Chondrocyte (in vitro differentiated cells): Measurements from ENCODE around the gene TEPSIN. TPM values are rescaled to one million over a fixed set of nuclear protein-coding genes. Genes with fewer than 3 reads are reported as not detected.

Experiments
- DNase-seq: peaks from one replicate; pipeline ENCODE4 v3.0.0; 2021; ENCODE audit warnings: mixed read lengths, low spot score
- H3K27ac Mint-ChIP-seq: one replicate; pipeline ENCODE4 v1.8.0; 2021; ENCODE audit warnings: mild to moderate bottlenecking, moderate library complexity, mixed read lengths; ENCODE audit not compliant: unreplicated experiment
- H3K27me3 Mint-ChIP-seq: 2 replicates; pipeline ENCODE4 v1.8.0; 2021; ENCODE audit warnings: low read depth, mixed read lengths
- H3K36me3 Mint-ChIP-seq: 2 replicates; pipeline ENCODE4 v1.8.0; 2021; ENCODE audit warnings: low read depth, mixed read lengths
- H3K4me1 Mint-ChIP-seq: 2 replicates; pipeline ENCODE4 v1.8.0; 2021; ENCODE audit warnings: low read depth, mild to moderate bottlenecking, mixed read lengths
- H3K4me3 Mint-ChIP-seq: one replicate; pipeline ENCODE4 v1.8.0; 2021; ENCODE audit warnings: mild to moderate bottlenecking, moderate library complexity, mixed read lengths; ENCODE audit not compliant: unreplicated experiment
- H3K9me3 Mint-ChIP-seq: 2 replicates; pipeline ENCODE4 v1.8.0; 2021; ENCODE audit warnings: low read depth, mixed read lengths
- CTCF ChIP-seq: fragments of 200-600 bp; sonication (generic); IDR thresholded peaks from 2 replicates; pipeline ENCODE4 v1.5.0; 2021; ENCODE audit warnings: antibody characterized with exemption, mild to moderate bottlenecking, moderate library complexity
- total RNA-seq: library from RNA; stranded (reverse); gene quantifications from 3 replicates; pipeline ENCODE4 v1.2.1, GENCODE V29; 2021

Gene TEPSIN
- total RNA-seq, 1 donor from 2014 or later = 27.1 TPM

GRCh38 chr17:81240761-81241160 lies 1.9 kb upstream of the TEPSIN start:
- Mint-ChIP-seq H3K4me3 (peak overlapping the region; percentile 91), H3K27ac (no peak overlapping the region), H3K9me3 (no peaks in the 10 kb centered on the region), H3K27me3 (no peaks in the 10 kb centered on the region), H3K36me3 (peaks cover 1% of the 10 kb centered on the region), H3K4me1 (peaks cover 29% of the 10 kb centered on the region)
- TF ChIP-seq CTCF = no peak
- no peak for DNase-seq

- DNase-seq = no peak
- Mint-ChIP-seq H3K27me3 (no peaks in the 10 kb centered on the region), H3K36me3 (peaks cover 1% of the 10 kb centered on the region), H3K27ac (peak overlapping the region; percentile 96), H3K4me3 (peak overlapping the region; percentile 91), H3K4me1 (peaks cover 28% of the 10 kb centered on the region), H3K9me3 (no peaks in the 10 kb centered on the region)
- TF ChIP-seq CTCF = no peak
These were observed 1.1 kb upstream of the TEPSIN start for GRCh38 chr17:81239714-81240555.

- no peaks in the 10 kb centered on the region for H3K9me3 Mint-ChIP-seq
- peaks cover 24% of the 10 kb centered on the region for H3K4me1 Mint-ChIP-seq
- peak overlapping the region; percentile 72 for H3K4me3 Mint-ChIP-seq
- no peak overlapping the region for H3K27ac Mint-ChIP-seq
- no peak for TF ChIP-seq CTCF
- DNase-seq = no peak
- H3K27me3 Mint-ChIP-seq = no peaks in the 10 kb centered on the region
- no peaks in the 10 kb centered on the region for H3K36me3 Mint-ChIP-seq
These were observed 403 bp downstream of the TEPSIN start for GRCh38 chr17:81238490-81238814.

- Mint-ChIP-seq H3K27me3 (no peaks in the 10 kb centered on the region), H3K4me1 (peaks cover 24% of the 10 kb centered on the region), H3K4me3 (peak overlapping the region; percentile 72), H3K36me3 (no peaks in the 10 kb centered on the region), H3K27ac (peak overlapping the region; percentile 41), H3K9me3 (no peaks in the 10 kb centered on the region)
- no peak for DNase-seq
- no peak for TF ChIP-seq CTCF
These were observed 1.0 kb downstream of the TEPSIN start for GRCh38 chr17:81237591-81238489.

- H3K4me1 Mint-ChIP-seq = peaks cover 24% of the 10 kb centered on the region
These were observed 2.1 kb downstream of the TEPSIN start for GRCh38 chr17:81236784-81237183.

More at GRCh38 chr17:81236784-81237183, 2.1 kb downstream of the TEPSIN start:
- no peak for TF ChIP-seq CTCF
- Mint-ChIP-seq H3K27me3 (no peaks in the 10 kb centered on the region), H3K4me3 (no peak overlapping the region), H3K36me3 (no peaks in the 10 kb centered on the region), H3K27ac (no peak overlapping the region), H3K9me3 (no peaks in the 10 kb centered on the region)
- DNase-seq = no peak
